ENCODE results near the gene OTUD6A.
A peak's percentile ranks its signal among the peaks of the same experiment; 100 is the strongest.

OTUD6A gene, protein sequence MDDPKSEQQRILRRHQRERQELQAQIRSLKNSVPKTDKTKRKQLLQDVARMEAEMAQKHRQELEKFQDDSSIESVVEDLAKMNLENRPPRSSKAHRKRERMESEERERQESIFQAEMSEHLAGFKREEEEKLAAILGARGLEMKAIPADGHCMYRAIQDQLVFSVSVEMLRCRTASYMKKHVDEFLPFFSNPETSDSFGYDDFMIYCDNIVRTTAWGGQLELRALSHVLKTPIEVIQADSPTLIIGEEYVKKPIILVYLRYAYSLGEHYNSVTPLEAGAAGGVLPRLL

DNA sequence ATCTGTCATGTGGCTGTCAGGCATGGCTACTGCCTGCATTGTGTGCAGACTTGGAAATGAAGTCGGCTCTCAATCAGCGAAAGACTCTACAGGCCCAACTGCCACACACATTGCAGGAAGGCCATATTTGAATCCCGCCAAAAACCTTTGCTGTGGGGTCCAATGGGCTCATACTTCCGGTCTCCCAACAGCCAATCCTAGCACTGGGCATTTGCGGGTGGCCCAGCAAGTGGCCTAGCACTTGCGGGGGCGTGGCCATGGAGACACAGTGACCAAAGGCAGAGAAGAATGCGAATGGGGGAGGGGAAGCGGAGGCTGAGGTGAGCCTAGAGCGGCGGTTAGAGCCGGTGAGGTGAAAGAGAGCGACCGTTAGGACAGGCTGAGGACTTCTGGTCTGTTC lies at the start of gene OTUD6A:
OTUD6A (plus strand) TSS at position 382 of the 400 bp plus-strand sequence. CDS start 68 bp downstream, outside the sequence.
- DNase-seq (ENCODE audit: low read depth, low spot score), result no peak
- no peak for TF ChIP-seq CTCF (IDR thresholded peaks at IDR 0.05; ENCODE audit: low read depth, low read length)
- no peak within 1 kb of the TSS for H3K4me3 ChIP-seq (ENCODE audit: low read depth, low read length)
- in situ Hi-C loops (cut with HindIII; ENCODE audit: low sequenced_read_pairs), result no loop called here

- no peak for TF ChIP-seq CTCF (IDR thresholded peaks at IDR 0.05; ENCODE audit: low read depth, low read length)
- no peak overlapping the region for H3K4me3 ChIP-seq (ENCODE audit: low read depth, low read length)
- DNase-seq (ENCODE audit: low read depth, low spot score), result no peak
- in situ Hi-C loops (cut with HindIII; ENCODE audit: low sequenced_read_pairs), result no loop called here
These were observed 49.5 kb upstream of the OTUD6A start for GRCh38 chrX:70012756-70013155.

GRCh38 chrX:70013466-70014381 lies 48.5 kb upstream of the OTUD6A start:
- in situ Hi-C loops (cut with HindIII; ENCODE audit: low sequenced_read_pairs), result no loop called here
- TF ChIP-seq CTCF (IDR thresholded peaks at IDR 0.05; ENCODE audit: low read depth, low read length), result no peak
- H3K4me3 ChIP-seq (ENCODE audit: low read depth, low read length), result no peak overlapping the region
- no peak for DNase-seq (ENCODE audit: low read depth, low spot score)

DNA sequence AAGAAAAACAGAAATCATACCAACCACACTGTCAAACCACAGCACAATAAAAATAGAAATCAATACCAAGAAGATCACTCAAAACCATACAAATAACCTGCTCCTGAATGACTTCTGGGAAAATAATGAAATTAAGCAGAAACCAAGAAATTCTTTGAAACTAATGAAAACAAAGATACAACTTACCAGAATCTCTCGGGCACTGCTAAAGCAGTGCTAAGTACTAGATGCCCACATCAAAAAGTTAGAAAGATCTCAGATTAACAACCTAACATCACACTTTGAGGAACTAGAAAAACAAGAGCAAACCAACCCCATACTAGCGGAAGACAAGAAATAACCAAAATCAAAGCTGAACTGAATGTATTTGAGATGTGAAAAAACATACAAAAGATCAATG lies 45.7 kb upstream of the OTUD6A start:
- no peak for DNase-seq (ENCODE audit: low read depth, low spot score)
- TF ChIP-seq CTCF (IDR thresholded peaks at IDR 0.05; ENCODE audit: low read depth, low read length), result no peak
- H3K4me3 ChIP-seq (ENCODE audit: low read depth, low read length), result no peak overlapping the region
- in situ Hi-C loops (cut with HindIII; ENCODE audit: low sequenced_read_pairs), result no loop called here

DNA sequence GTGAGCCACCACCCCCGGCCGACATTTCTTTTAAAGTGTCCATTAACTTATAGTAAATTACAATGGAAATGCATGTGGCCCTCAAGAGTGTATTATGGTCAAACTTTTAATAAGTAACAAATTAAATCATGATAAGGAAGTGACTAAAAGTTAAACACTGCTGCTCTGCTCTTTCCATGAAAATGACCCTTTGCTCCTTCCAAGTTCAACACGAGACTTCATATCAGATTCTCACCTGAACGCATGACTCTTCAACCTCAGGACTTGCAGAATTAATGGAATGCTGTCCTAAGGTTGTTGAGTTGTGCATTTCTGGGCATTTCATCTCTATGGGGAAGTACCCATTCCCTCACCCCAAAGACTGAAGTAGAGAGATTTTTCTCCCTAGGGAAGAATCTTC lies 39.6 kb upstream of the OTUD6A start:
- no peak for TF ChIP-seq CTCF (IDR thresholded peaks at IDR 0.05; ENCODE audit: low read depth, low read length)
- no peak for DNase-seq (ENCODE audit: low read depth, low spot score)
- in situ Hi-C loops (cut with HindIII; ENCODE audit: low sequenced_read_pairs), result no loop called here
- no peak overlapping the region for H3K4me3 ChIP-seq (ENCODE audit: low read depth, low read length)

DNA sequence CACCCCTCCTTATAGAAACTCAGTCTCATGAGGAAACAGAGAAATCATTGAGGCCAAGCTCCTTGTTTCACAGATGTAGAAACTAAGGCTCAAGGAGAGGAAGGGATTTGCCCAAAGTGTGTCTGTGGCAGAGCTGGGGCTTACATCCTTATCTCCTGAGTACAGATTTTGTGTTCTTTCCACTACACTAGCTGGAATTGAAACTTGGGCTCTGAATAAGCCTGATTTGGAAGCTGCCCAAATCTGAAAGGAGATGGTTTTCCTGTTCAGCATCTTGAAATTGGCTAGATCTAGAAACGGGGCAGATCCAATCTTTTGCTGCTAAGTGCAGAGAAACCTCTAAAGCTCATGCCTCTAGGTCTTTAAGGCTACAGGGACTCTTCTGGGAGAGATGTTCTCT lies 36.8 kb upstream of the OTUD6A start:
- no peak overlapping the region for H3K4me3 ChIP-seq (ENCODE audit: low read depth, low read length)
- in situ Hi-C loops (cut with HindIII; ENCODE audit: low sequenced_read_pairs), result no loop called here
- DNase-seq (ENCODE audit: low read depth, low spot score), result peak; percentile 14
- no peak for TF ChIP-seq CTCF (IDR thresholded peaks at IDR 0.05; ENCODE audit: low read depth, low read length)
